Measurements from ENCODE around the gene GPD1. TPM values are rescaled to one million over a fixed set of nuclear protein-coding genes. Genes with fewer than 3 reads are reported as not detected.

The GPD1 gene
- total and polyA plus RNA-seq, 5 experiments from 2014 or later, result 1.1 to 1.5 TPM; not detected in 3

DNA sequence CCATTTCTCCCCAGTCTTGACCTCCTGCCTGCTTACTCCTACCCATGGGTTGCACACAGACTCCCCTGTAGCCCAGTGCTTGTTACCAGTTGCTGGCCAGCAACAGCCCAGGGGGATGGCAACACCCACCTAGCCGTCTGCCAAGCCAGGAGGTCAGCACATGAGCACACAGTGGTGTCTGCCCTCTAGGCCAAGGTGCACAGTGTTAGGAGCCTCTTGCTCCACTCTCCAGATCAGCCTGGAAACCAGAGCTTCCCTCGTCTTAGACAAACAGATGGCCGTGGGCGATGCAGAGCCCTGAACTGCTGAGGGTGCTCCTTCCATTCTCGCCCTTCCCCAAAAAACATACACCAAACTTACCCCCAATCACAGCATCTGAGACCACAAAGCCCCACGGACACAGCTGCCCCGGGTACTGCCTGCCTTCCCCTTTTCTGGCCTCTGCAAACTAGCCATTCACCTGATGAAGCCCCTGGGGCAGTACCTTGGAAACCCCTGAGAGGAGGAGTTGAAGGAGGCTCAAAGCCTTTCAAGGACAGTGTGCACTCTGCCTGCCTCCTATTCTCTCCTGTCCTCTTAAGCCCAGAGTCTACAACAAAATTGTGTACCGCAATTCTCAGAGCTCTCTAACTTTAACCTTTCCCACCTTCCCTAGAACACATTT lies 1.0 kb upstream of the GPD1 start:
- H3K9me3 Mint-ChIP-seq, result no peaks in the 10 kb centered on the region
- ATAC-seq (no peak), DNase-seq (no peak)
- peaks cover 0 to 6% (median under 1%) of the 10 kb centered on the region in 4 donors for H3K4me1 Mint-ChIP-seq
- POLR2A ChIA-PET, result interaction anchor here (0.9 to 2.1 kb wide), 3 partner anchors 9 to 50 kb away, joined by 3 to 8 read pairs (median 4); partner anchors contain the start of gene COX14
- no peak overlapping the region for H3K4me3 Mint-ChIP-seq
- peak overlapping the region in 3 of 10 donors; percentile 49 to 76 (median 61) for H3K27ac Mint-ChIP-seq
- H3K36me3 Mint-ChIP-seq, result peaks cover 0 to 41% (median 10%) of the 10 kb centered on the region in 3 donors
- H3K27me3 Mint-ChIP-seq, result peaks cover 0 to 9% (median 0%) of the 10 kb centered on the region in 5 donors

DNA sequence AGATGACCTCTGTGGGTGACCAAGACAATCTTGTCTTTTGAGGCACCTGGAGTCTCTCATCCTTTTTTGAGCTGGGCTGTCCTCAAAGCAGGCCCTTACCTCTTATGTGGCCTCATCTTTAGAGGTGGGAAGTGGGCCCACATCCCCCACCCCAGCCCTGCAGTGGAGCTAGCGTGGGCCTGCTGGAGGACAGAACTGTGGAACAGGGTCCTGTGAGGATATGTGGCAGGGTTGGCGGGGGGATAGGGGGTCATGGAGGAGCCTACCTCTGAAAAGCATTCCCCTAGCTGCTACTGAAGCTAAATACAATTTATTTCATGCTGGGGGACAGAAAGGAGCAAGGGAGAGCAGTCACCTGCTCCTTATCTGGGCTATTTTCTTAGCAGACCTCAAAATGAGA lies 457 bp upstream of the GPD1 start:
- POLR2A ChIA-PET, result interaction anchor here (0.6 to 2.1 kb wide), 6 partner anchors 9 to 211 kb away, joined by 3 to 8 read pairs (median 3); partner anchors contain the start of genes CERS5, COX14 and SMARCD1
- Mint-ChIP-seq H3K36me3 (peaks cover 0 to 35% (median 5%) of the 10 kb centered on the region in 3 donors), H3K27me3 (peaks cover 0 to 9% (median 0%) of the 10 kb centered on the region in 5 donors), H3K27ac (peak overlapping the region in 3 of 10 donors; percentile 6 to 61 (median 33)), H3K4me3 (no peak overlapping the region), H3K9me3 (no peaks in the 10 kb centered on the region), H3K4me1 (peaks cover 0 to 6% (median 2%) of the 10 kb centered on the region in 4 donors)
- ATAC-seq (no peak), DNase-seq (no peak)

DNA sequence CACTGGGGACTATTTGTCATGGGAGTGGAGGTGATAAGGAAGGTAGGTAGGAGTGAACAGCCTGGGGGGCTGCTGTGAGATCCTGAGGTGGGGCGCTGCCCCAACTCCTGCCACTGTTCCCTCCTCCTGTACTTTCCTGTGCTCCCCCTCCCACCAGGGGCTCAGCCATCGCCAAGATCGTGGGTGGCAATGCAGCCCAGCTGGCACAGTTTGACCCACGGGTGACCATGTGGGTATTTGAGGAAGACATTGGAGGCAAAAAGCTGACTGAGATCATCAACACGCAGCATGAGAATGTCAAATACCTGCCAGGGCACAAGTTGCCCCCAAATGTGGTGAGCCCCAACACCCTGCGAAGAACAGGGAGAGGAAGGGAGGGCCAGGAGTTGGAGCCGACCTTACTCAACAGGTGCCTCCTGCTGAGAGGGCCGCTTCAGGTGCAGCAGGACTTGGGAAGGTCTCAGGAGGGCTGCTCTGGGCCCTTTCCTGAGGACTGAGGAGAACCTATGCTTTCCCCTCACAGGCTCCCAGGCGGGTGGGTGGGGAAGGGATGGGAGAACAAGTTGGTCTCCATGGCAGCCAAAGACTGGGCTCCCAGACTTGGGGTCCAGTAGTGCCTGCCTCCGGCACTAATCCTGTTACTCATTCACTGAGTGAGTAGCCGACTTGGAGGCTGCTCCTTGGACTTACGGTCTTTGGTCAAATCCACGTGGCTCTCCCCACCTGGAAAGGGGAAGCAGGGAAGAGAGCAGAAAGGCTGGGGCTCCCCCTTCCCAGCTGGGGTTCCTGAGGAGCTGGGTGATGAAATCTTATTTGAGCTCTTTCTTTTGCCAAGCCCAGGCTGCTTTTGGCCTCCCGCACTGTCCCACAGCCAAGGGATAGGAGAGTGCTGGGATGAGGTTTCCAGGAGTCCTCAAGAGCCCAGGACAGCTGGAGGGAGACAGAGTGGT lies 884 bp downstream of the GPD1 start:
- DNase-seq, result no peak
- H3K4me1 Mint-ChIP-seq, result peaks cover 0 to 6% (median 2%) of the 10 kb centered on the region in 4 donors
- POLR2A ChIA-PET, result interaction anchor here (0.9 to 1.8 kb wide), 2 partner anchors 15 to 20 kb away, joined by 3 to 4 read pairs; partner anchors contain the start of gene SMARCD1
- no peak for ATAC-seq
- H3K9me3 Mint-ChIP-seq, result no peaks in the 10 kb centered on the region
- H3K27ac Mint-ChIP-seq, result peak overlapping the region in 1 of 10 donors; percentile 22
- peaks cover 0 to 9% (median 0%) of the 10 kb centered on the region in 5 donors for H3K27me3 Mint-ChIP-seq
- no peak overlapping the region for H3K4me3 Mint-ChIP-seq
- H3K36me3 Mint-ChIP-seq, result peaks cover 0 to 22% (median under 1%) of the 10 kb centered on the region in 3 donors

DNA sequence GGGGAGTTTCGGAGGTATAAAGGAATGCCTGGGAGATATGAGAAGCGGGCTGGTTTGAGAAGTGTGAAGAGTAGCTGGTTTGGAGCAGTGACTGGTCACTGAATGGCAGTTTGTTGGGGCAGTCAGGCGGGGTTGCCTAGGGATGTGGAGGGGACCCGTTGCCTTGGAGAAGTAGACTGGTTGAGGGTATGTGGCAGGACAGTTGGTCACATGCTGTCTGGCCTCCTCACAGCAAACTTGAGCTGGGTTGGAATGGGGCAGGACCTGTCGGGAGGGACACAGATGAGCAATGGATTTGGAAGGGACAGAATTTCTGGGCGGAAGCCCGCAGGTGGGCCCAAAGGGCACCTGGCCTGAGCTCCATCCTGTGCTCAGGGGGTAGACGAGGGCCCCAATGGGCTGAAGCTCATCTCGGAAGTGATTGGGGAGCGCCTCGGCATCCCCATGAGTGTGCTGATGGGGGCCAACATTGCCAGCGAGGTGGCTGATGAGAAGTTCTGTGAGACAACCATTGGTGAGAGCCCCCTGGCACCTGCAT lies 2.2 kb downstream of the GPD1 start:
- Mint-ChIP-seq H3K4me3 (no peak overlapping the region), H3K9me3 (no peaks in the 10 kb centered on the region), H3K27ac (peak overlapping the region in 1 of 10 donors; percentile 82), H3K4me1 (peaks cover 3 to 12% (median 8%) of the 10 kb centered on the region in 4 donors), H3K36me3 (peaks cover 0 to 10% (median 0%) of the 10 kb centered on the region in 3 donors), H3K27me3 (peaks cover 0 to 9% (median 0%) of the 10 kb centered on the region in 5 donors)
- POLR2A ChIA-PET, result no interaction called here
- no peak for DNase-seq
- ATAC-seq, result no peak

DNA sequence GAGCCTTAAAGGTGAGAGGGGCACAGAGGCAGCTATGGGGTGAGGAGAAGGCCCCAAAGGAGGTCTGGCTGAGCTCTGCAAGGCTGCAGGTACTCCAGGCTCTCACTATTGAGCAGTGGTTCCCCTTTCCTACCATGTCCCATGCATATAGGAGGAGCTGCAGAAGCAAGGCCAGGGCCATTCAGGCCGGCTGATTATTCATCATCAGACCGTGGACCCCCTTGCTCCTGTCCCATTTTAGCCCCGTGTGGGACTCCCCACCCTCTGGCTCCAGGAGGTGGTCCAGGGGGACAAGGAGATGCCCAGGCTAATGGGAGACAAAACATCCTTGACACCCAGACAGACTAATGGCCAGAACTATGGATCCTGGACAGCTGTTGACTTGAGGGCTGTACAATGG lies 3.1 kb downstream of the GPD1 start:
- POLR2A ChIA-PET, result no interaction called here
- H3K4me3 Mint-ChIP-seq, result peak overlapping the region in 1 of 10 donors; percentile 4
- no peak for ATAC-seq
- H3K4me1 Mint-ChIP-seq, result peaks cover 5 to 20% (median 14%) of the 10 kb centered on the region in 4 donors
- no peak for DNase-seq
- H3K36me3 Mint-ChIP-seq, result peaks cover 0 to under 1% (median 0%) of the 10 kb centered on the region in 3 donors
- peaks cover 0 to 9% (median 0%) of the 10 kb centered on the region in 5 donors for H3K27me3 Mint-ChIP-seq
- no peaks in the 10 kb centered on the region for H3K9me3 Mint-ChIP-seq
- peak overlapping the region in 1 of 10 donors; percentile 7 for H3K27ac Mint-ChIP-seq

DNA sequence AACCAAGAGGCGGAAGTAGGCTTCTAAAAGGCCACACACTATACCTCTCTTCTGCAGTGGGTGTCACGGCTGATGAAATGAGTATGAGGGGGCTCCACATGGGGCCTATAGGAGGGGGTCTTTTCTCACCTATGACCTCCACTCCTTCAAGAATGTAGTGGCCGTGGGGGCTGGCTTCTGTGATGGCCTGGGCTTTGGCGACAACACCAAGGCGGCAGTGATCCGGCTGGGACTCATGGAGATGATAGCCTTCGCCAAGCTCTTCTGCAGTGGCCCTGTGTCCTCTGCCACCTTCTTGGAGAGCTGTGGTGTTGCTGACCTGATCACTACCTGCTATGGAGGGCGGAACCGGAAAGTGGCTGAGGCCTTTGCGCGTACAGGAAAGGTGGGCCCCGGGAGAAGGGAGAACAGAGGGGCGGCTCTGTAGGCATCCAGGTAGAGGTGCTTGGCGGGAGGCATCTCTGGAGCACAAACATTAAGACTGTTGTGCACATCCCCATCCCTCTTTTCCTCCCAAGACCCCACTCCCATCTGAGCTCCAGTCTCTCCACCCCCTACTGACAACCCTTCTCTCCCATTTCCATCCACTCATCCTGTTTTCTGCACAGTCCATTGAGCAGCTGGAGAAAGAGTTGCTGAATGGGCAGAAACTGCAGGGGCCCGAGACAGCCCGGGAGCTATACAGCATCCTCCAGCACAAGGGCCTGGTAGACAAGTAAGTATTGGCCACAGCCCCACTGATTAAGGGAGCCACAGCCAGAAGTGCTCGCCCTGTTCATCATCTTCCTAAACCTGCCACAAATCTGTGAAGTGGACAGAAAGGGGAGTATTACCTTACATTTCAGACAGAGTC lies 3.8 kb downstream of the GPD1 start:
- Mint-ChIP-seq H3K4me3 (no peak overlapping the region), H3K36me3 (no peaks in the 10 kb centered on the region), H3K27ac (no peak overlapping the region), H3K9me3 (no peaks in the 10 kb centered on the region), H3K27me3 (peaks cover 0 to 9% (median 0%) of the 10 kb centered on the region in 5 donors), H3K4me1 (peaks cover 5 to 24% (median 15%) of the 10 kb centered on the region in 4 donors)
- DNase-seq (no peak), ATAC-seq (no peak)
- POLR2A ChIA-PET, result interaction anchor here (0.6 to 0.7 kb wide), 3 partner anchors 14 to 32 kb away, joined by 3 to 4 read pairs (median 3); no protein-coding TSS in a partner anchor

DNA sequence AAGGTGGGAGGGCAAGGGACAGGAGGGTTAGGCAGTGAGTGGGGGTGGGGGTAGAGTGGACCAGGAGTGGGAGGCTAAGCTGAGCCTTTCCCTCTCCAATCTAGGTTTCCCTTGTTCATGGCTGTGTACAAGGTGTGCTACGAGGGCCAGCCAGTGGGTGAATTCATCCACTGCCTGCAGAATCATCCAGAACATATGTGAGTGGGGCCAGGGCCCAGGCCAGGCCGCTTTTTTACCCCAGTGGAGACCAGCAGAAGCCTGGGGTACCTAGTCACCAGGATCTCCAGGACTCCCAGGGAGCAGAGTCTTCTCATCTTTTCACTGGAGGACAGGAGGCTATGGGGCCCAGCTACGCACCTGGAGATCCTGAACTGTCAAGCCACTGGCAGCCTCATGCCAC lies 5.5 kb downstream of the GPD1 start:
- POLR2A ChIA-PET, result interaction anchor here (1.3 to 5.0 kb wide), 2 partner anchors 25 to 58 kb away, joined by 5 to 73 read pairs; partner anchors contain the start of gene CERS5
- ATAC-seq (no peak), DNase-seq (no peak)
- no peak overlapping the region for H3K4me3 Mint-ChIP-seq
- H3K27ac Mint-ChIP-seq, result no peak overlapping the region
- no peaks in the 10 kb centered on the region for H3K9me3 Mint-ChIP-seq
- peaks cover 0 to 9% (median 0%) of the 10 kb centered on the region in 5 donors for H3K27me3 Mint-ChIP-seq
- H3K4me1 Mint-ChIP-seq, result peaks cover 5 to 38% (median 18%) of the 10 kb centered on the region in 4 donors
- H3K36me3 Mint-ChIP-seq, result peaks cover 0 to under 1% (median 0%) of the 10 kb centered on the region in 3 donors

DNA sequence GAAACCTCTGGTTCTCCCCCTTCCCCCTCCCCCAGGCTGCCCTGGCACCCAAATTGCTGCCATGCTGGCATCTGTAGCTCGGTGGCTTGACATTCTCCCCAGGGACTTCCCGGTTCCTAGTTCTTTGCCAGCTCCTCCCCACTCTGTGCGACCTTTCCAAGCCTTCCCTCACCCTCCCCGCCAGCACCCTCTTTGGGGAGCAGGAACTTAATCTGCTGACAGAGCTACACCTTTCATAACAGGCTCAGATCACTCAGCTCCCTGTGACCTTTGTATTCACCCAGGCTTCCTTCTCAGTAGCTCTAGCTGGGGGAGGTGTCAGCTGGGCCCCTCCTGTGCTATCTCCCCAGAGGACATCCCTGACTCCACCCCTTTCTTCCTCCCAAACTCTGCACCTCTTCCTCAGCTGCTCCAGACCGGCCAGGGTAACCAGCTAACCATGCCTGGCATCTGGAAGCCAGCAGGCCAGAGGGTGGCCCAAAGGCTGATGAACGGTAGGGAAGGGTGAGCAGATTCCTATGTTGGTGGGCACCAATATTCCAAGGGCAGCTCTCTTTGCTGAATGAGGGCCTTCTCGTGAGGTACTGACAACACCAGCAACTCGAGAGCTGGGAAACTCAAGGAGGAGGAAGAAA lies 6.4 kb downstream of the GPD1 start:
- POLR2A ChIA-PET, result interaction anchor here (0.8 to 5.0 kb wide), 5 partner anchors 16 to 57 kb away, joined by 3 to 73 read pairs (median 21); partner anchors contain the start of genes CERS5 and SMARCD1
- peak overlapping the region in 4 of 10 donors; percentile 31 to 99 (median 70) for H3K27ac Mint-ChIP-seq
- H3K4me3 Mint-ChIP-seq, result peak overlapping the region in 4 of 10 donors; percentile 33 to 97 (median 60)

DNA sequence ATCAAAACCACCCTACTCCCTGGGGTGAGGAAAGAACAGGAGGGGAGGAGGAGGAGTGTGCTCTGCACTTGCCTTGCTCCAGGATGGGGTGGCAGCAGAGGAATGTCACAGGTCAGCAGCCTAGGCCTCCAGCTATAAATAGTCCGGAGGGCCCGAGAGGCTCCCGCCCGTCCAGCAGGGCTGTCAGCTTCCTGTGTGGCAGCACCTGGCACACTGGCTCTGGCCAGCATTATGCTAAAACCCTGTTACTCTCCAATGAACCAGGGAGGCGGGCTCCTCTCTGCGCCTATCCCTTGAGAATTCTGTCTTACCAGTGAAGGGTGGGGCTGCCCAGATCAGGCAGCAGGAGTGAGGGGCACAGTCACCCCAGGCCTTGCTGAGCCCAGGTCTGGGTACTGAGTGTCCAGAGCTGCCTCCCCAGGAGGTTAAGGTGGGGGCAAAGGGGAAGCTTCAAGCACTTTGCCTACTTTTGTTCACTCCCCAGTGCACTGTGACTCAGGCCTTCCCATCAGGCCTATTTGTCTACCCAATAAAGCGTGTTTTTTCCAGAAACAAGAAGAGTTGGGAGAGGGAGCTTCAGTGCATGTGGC lies 7.0 kb downstream of the GPD1 start:
- H3K9me3 Mint-ChIP-seq, result no peaks in the 10 kb centered on the region
- POLR2A ChIA-PET, result interaction anchor here (0.6 to 5.0 kb wide), 19 partner anchors 8 to 1128 kb away, joined by 3 to 73 read pairs (median 6); partner anchors contain the start of genes ATF1, CERS5, DAZAP2 and GPD1

More for the DNA sequence above, 6.4 kb downstream of the GPD1 start:
- DNase-seq (no peak), ATAC-seq (no peak)
- Mint-ChIP-seq H3K9me3 (no peaks in the 10 kb centered on the region), H3K4me1 (peaks cover 7 to 41% (median 23%) of the 10 kb centered on the region in 4 donors), H3K27me3 (peaks cover 0 to 9% (median 0%) of the 10 kb centered on the region in 5 donors), H3K36me3 (peaks cover 0 to 9% (median 0%) of the 10 kb centered on the region in 3 donors)

DNA sequence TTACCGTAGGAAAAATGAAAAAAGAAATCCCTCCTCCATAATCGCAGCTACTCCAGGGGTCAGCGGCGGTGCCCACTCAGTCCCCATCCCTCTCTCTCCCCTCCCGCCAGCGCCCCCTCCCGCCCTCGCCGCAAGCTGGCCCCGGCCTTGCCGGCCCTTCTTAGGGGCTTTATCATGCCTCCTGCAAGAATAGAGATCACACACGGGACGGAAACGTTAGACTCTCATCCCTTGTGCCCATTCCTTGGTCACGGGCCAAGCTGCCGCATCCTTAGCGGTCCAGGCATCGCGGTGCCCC lies 7.5 kb downstream of the GPD1 start:
- H3K36me3 Mint-ChIP-seq, result peaks cover 0 to 20% (median 0%) of the 10 kb centered on the region in 3 donors
- peaks cover 9 to 49% (median 34%) of the 10 kb centered on the region in 4 donors for H3K4me1 Mint-ChIP-seq
- no peaks in the 10 kb centered on the region for H3K27me3 Mint-ChIP-seq
- ATAC-seq, result no peak
- DNase-seq, result no peak
- H3K4me3 Mint-ChIP-seq, result peak overlapping the region; percentile 94 to 99 (median 98)
- POLR2A ChIA-PET, result interaction anchor here (0.6 to 5.0 kb wide), 26 partner anchors 8 to 1127 kb away, joined by 3 to 73 read pairs (median 6); partner anchors contain the start of genes ATF1, CERS5, DAZAP2 and GPD1
- H3K9me3 Mint-ChIP-seq, result no peaks in the 10 kb centered on the region
- H3K27ac Mint-ChIP-seq, result peak overlapping the region; percentile 90 to 99 (median 98)

More for the DNA sequence above, 7.0 kb downstream of the GPD1 start:
- Mint-ChIP-seq H3K36me3 (peaks cover 0 to 15% (median 0%) of the 10 kb centered on the region in 3 donors), H3K4me1 (peaks cover 8 to 46% (median 29%) of the 10 kb centered on the region in 4 donors), H3K27me3 (peaks cover 0 to 4% (median 0%) of the 10 kb centered on the region in 5 donors), H3K4me3 (peak overlapping the region; percentile 94 to 99 (median 98)), H3K27ac (peak overlapping the region in 7 of 10 donors; percentile 40 to 99 (median 97))
- DNase-seq (peak in 2 of 10 donors; percentile 12), ATAC-seq (no peak)
